ENCODE measurements around the gene CIDEB. TPM values are rescaled to one million over a fixed set of nuclear protein-coding genes. Genes with fewer than 3 reads are reported as not detected.

CIDEB gene
- total and polyA plus RNA-seq, 10 of the 15 experiments (the other 5 are each of a cell fraction or from before 2014, with no cell fraction given) = 0.34 to 6.3 (median 3.2) TPM

DNA sequence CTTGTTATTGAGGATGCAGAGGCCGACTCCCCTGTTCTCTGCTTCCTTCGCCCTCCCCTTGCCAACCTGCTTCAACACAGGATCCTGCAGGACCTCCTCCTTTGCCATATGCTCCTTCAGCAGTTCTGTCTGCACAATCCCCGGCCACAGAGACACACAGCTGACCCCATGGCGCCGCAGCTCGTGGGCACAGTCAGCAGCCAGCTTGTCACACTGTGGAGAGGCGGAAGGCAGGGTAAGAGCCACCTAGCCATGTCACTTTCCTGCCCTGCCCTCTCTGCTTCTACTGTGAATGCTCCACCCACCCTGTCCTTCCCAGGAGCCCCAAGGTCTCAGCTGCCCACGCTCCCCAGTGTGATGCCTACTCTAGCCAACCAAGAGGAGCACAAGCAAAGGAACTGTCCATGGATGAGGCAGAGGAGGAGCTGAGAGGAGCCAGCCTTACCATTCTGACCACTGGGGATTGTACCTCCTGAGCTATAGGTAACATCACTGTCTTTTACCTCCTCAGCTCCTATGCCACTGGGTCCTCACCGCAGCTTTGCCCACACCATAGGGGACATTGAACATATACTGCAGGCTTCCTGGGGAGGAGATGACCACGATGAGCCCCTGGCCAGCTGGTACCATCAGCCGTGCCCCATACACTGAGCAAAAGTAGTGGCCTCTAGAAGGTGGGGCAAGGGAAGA, 15.5 kb downstream of the CIDEB start (continued):
- TF ChIP-seq HDAC6 (IDR thresholded peaks at IDR 0.05; ENCODE audit: unreplicated experiment) = no peak
- TF ChIP-seq EP300 (IDR thresholded peaks at IDR 0.05; ENCODE audit: borderline replicate concordance in 1 of 2, control insufficient read depth in 1 of 2, low read depth in 2 of 2, low read length in 2 of 2) = no peak
- TF ChIP-seq FOS (IDR thresholded peaks at IDR 0.05; ENCODE audit: borderline replicate concordance, extremely low read depth, insufficient read length) = no peak
- TF ChIP-seq EED (IDR thresholded peaks at IDR 0.05; ENCODE audit: low read depth) = no peak
- TF ChIP-seq IKZF1 (conservative IDR thresholded peaks at IDR 0.05) = no peak
- TF ChIP-seq, protein P1, sequence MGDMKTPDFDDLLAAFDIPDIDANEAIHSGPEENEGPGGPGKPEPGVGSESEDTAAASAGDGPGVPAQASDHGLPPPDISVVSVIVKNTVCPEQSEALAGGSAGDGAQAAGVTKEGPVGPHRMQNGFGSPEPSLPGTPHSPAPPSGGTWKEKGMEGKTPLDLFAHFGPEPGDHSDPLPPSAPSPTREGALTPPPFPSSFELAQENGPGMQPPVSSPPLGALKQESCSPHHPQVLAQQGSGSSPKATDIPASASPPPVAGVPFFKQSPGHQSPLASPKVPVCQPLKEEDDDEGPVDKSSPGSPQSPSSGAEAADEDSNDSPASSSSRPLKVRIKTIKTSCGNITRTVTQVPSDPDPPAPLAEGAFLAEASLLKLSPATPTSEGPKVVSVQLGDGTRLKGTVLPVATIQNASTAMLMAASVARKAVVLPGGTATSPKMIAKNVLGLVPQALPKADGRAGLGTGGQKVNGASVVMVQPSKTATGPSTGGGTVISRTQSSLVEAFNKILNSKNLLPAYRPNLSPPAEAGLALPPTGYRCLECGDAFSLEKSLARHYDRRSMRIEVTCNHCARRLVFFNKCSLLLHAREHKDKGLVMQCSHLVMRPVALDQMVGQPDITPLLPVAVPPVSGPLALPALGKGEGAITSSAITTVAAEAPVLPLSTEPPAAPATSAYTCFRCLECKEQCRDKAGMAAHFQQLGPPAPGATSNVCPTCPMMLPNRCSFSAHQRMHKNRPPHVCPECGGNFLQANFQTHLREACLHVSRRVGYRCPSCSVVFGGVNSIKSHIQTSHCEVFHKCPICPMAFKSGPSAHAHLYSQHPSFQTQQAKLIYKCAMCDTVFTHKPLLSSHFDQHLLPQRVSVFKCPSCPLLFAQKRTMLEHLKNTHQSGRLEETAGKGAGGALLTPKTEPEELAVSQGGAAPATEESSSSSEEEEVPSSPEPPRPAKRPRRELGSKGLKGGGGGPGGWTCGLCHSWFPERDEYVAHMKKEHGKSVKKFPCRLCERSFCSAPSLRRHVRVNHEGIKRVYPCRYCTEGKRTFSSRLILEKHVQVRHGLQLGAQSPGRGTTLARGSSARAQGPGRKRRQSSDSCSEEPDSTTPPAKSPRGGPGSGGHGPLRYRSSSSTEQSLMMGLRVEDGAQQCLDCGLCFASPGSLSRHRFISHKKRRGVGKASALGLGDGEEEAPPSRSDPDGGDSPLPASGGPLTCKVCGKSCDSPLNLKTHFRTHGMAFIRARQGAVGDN (IDR thresholded peaks at IDR 0.05) = no peak
- TF ChIP-seq RB1 (IDR thresholded peaks at IDR 0.05; ENCODE audit: borderline replicate concordance) = no peak
